GM12891 (cell line): ENCODE measurements around the gene ARPIN.
A peak's percentile ranks its signal among the peaks of the same experiment; 100 is the strongest.
"Not testable (repeated sequence)": the region's sequence is repeated elsewhere in the genome, so short reads cannot be mapped to it uniquely, and the experiment has no call there.

Source experiments
- DNase-seq: peaks from one replicate; pipeline ENCODE4 v3.0.0; 2011; ENCODE audit warnings: low spot score; ENCODE audit not compliant: insufficient read length
- FAIRE-seq: peaks from 2 replicates; lab custom pipeline; 2011; peaks lifted over from hg19 to GRCh38; lab: Jason Lieb, UNC
- PAX5 ChIP-seq: IDR thresholded peaks from 2 replicates; pipeline ENCODE4 v1.6.1; 2011; ENCODE audit warnings: low read length, moderate library complexity, mild to moderate bottlenecking; ENCODE audit not compliant: insufficient read depth, severe bottlenecking
- POLR2A ChIP-seq: IDR thresholded peaks from 2 replicates; pipeline ENCODE4 v1.6.1; 2011; ENCODE audit warnings: low read depth, low read length, control low read depth
- POLR2AphosphoS5 ChIP-seq: IDR thresholded peaks from 2 replicates; pipeline ENCODE4 v1.6.1; 2011; ENCODE audit warnings: low read depth, low read length, control low read depth
- POU2F2 ChIP-seq: IDR thresholded peaks from 2 replicates; pipeline ENCODE4 v1.6.1; 2011; ENCODE audit warnings: low read depth, mild to moderate bottlenecking, control low read depth, low read length, moderate library complexity
- SPI1 ChIP-seq: IDR thresholded peaks from 2 replicates; pipeline ENCODE4 v1.6.1; 2011; ENCODE audit warnings: low read depth, low read length, control low read depth
- TAF1 ChIP-seq: IDR thresholded peaks from 2 replicates; pipeline ENCODE4 v1.6.1; 2011; ENCODE audit warnings: low read depth, low read length, control low read depth

Gene ARPIN

GRCh38 chr15:89878323-89878722 is 34.4 kb downstream of the ARPIN start:
- no peak for TF ChIP-seq POLR2A
- no peak for TF ChIP-seq PAX5
- TF ChIP-seq POLR2AphosphoS5 = no peak
- no peak for TF ChIP-seq SPI1
- no peak for TF ChIP-seq TAF1
- no peak for TF ChIP-seq POU2F2
- no peak for FAIRE-seq

GRCh38 chr15:89877083-89877425 is 35.7 kb downstream of the ARPIN start:
- TF ChIP-seq POLR2AphosphoS5 (no peak), PAX5 (no peak), POLR2A (no peak), TAF1 (no peak), SPI1 (no peak), POU2F2 (no peak)
- FAIRE-seq = no peak
- DNase-seq = no peak

More at GRCh38 chr15:89878323-89878722, 34.4 kb downstream of the ARPIN start:
- DNase-seq = no peak

GRCh38 chr15:89876396-89877082 is 36.2 kb downstream of the ARPIN start:
- no peak for DNase-seq
- FAIRE-seq = no peak
- TF ChIP-seq POLR2AphosphoS5 (no peak), TAF1 (no peak), POLR2A (no peak)

- DNase-seq (no peak), FAIRE-seq (no peak)
- TF ChIP-seq PAX5 = no peak
- no peak for TF ChIP-seq POLR2AphosphoS5
These were observed 37.0 kb downstream of the ARPIN start for GRCh38 chr15:89875741-89876140.

GRCh38 chr15:89874926-89875564 is 37.7 kb downstream of the ARPIN start:
- TF ChIP-seq PAX5 (no peak), POLR2A (no peak), POU2F2 (no peak), POLR2AphosphoS5 (no peak), TAF1 (no peak), SPI1 (no peak)
- peak; percentile 64 for DNase-seq
- peak; percentile 66 for FAIRE-seq

- TF ChIP-seq POLR2A = no peak
- no peak for DNase-seq
- FAIRE-seq = no peak
These were observed 42.0 kb downstream of the ARPIN start for GRCh38 chr15:89870688-89871288.

GRCh38 chr15:89870006-89870405 is 42.7 kb downstream of the ARPIN start:
- TF ChIP-seq PAX5 = no peak
- TF ChIP-seq POLR2A = no peak
- FAIRE-seq (no peak), DNase-seq (no peak)

GRCh38 chr15:89869490-89869889 is 43.3 kb downstream of the ARPIN start:
- FAIRE-seq, DNase-seq: not testable (repeated sequence)

- DNase-seq (no peak), FAIRE-seq (no peak)
- no peak for TF ChIP-seq POU2F2
- TF ChIP-seq POLR2AphosphoS5 = no peak
- TF ChIP-seq PAX5 = no peak
- no peak for TF ChIP-seq POLR2A
- TF ChIP-seq TAF1 = no peak
These were observed 47.6 kb downstream of the ARPIN start for GRCh38 chr15:89864958-89865739.

- TF ChIP-seq TAF1 (no peak), POLR2A (no peak), POLR2AphosphoS5 (no peak), POU2F2 (no peak), SPI1 (no peak), PAX5 (no peak)
- no peak for DNase-seq
- no peak for FAIRE-seq
These were observed 48.8 kb downstream of the ARPIN start for GRCh38 chr15:89863918-89864317.

GRCh38 chr15:89860891-89861290 is 51.9 kb downstream of the ARPIN start:
- no peak for TF ChIP-seq POLR2AphosphoS5
- no peak for TF ChIP-seq POU2F2
- TF ChIP-seq TAF1 = no peak
- TF ChIP-seq PAX5 = no peak
- no peak for TF ChIP-seq SPI1
- TF ChIP-seq POLR2A = no peak
- DNase-seq = no peak

More at GRCh38 chr15:89860891-89861290, 51.9 kb downstream of the ARPIN start:
- FAIRE-seq = no peak
